Endothelial cell of umbilical vein (primary cell): Measurements from ENCODE around the gene ECD.

Source experiments
- CTCF ChIP-seq, 2 donors: IDR thresholded peaks; 1 replicate in 1 of 2; 2 replicates in 1 of 2; pipeline ENCODE4 v1.5.1; 2011; ENCODE audit warnings: low read length in 2 of 2, mild to moderate bottlenecking in 2 of 2, moderate library complexity in 2 of 2, control low read depth in 1 of 2, inconsistent platforms in 1 of 2, low read depth in 1 of 2; ENCODE audit not compliant: insufficient read depth in 1 of 2; ENCODE audit errors: extremely low read depth in 1 of 2
- EZH2 ChIP-seq: IDR thresholded peaks from 2 replicates; pipeline ENCODE4 v1.6.1; 2012; ENCODE audit warnings: borderline replicate concordance, low read depth, mild to moderate bottlenecking, moderate library complexity, low read length, inconsistent platforms; ENCODE audit not compliant: severe bottlenecking

GRCh38 chr10:73183667-73184281 is 16.0 kb upstream of the ECD start:
- TF ChIP-seq CTCF (IDR thresholded peaks at IDR 0.05; ENCODE audit: extremely low read depth in 1 of 2, insufficient read depth in 1 of 2, low read depth in 1 of 2, low read length in 2 of 2) (no peak), EZH2 (no peak)
